ENCODE data around the gene TSEN2. TPM values are rescaled to one million over a fixed set of nuclear protein-coding genes. Genes with fewer than 3 reads are reported as not detected.
A peak's percentile ranks its signal among the peaks of the same experiment; 100 is the strongest.

The TSEN2 gene
- polyA plus RNA-seq, 10 donors: 7.6 to 15.4 (median 11.0) TPM

DNA sequence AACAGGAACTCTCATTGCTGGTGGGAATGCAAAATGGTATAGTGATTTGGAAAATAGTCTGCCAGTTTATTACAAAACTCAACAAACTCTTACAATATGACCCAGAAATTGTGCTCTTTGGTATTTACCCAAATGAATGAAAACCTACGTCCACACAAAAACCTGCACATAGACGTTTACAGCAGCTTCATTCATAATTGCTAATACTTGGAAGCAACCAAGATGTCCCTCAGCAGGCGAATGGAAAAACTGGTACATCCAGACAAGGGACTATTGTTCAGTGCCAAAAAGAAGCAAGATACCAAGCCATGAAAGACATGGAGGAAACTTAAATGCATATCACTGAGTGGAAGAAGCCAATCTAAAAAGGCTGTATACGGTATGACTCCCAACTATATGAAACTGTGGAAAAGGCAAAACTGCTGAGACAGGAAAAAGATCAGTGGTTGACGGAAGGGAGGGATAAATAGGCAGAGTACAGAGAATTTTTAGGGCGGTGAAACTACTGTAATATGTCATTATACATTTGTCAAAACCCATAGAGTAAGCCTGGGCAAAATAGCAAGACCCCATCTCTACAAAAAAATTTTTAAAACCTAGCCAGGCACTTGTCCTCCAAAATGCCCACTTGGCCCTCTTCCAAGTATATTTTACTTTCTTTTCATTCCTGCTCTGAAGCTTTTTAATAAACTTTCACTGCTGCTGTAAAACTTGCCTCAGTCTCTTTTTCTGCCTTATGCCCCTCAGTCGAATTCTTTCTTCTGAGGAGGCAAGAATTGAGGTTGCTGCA, 65.9 kb downstream of the TSEN2 start:
- no peak for DNase-seq

DNA sequence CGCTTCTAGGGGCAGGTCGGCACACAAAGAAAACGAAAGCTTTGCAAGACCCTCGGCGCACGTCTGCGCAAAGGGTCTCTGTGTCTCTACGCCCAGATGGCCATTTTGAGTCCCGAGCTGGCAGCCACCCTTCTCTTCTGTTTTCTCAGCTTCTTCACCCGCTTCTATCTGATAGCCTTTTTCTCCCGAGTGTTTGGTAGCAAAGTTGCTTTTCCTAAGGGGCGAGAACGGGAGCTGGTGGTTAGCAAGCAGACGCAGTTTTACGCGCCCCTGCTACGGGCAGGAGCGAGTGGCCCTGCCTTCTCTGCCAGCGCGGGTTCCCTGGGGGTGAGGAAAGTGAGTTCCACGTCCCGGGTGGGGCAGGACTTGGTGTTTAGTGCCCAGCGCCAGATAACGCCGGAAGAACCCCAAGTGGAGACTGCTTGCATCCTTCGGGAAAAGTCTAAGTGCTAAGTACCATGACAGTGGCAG, 69.7 kb downstream of the TSEN2 start:
- peak; percentile 24 to 68 (median 27) for DNase-seq

DNA sequence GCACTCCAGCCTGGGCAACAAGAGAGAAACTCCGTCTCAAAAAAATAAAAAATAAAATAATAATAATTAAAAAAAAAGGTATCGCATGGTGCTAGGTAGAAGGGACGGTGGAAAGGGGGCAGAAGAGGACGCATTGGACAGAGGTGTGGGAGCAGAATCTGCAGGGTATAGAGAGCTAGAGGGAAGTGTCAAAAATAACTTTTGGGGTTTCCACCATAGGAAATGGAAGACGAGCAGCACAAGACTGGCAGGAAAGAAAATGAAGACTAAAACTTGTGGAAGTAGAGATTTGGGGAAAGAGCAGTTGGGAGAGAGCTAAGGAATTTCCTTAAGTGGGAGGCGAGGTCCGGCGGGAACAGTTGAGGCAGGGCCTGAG, 72.0 kb downstream of the TSEN2 start:
- no peak for DNase-seq

DNA sequence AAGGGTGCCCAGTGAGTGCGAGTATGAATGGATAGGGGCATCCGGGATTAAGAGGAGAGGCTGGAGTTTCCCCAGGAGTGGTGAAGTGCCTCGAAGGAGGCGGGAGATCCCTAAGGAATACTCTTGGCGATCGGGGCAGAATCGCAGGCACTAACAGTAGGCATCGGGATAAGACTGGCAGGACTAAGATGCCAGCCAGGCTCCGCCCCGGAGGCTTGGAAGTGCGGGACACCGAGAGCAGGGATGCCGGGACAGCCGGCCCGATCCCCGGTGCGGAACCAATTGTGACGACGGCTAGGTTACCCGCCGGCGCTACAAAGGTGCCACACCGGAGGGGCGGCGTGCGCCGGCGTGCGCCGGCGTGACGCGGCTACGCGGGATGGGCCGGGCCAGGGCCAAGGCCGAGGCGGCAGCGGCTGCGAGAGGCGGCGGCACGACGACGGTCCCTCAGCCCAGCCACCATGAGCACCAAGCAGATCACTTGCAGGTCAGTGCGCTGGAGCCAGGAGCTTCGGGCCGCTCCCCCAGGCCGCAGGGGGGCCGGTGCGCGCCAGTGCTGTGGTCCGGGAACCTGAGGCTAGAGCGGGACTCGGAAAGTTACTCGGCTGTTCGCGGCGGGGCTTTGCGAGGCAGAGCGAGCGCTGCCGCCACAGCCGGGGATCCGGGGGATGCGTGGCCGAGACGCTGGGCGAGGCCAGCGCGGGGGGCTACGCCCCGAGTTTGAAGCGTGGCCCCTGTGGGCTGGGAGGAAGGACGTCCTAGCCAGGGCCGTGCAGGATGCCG, 72.6 kb downstream of the TSEN2 start, which contains the start of gene MKRN2:
Gene MKRN2 (plus strand): TSS at position 398 of the 783 bp plus-strand sequence. CDS start 64 bp downstream, at position 462.
- DNase-seq: peak; percentile 88 to 97 (median 93)

DNA sequence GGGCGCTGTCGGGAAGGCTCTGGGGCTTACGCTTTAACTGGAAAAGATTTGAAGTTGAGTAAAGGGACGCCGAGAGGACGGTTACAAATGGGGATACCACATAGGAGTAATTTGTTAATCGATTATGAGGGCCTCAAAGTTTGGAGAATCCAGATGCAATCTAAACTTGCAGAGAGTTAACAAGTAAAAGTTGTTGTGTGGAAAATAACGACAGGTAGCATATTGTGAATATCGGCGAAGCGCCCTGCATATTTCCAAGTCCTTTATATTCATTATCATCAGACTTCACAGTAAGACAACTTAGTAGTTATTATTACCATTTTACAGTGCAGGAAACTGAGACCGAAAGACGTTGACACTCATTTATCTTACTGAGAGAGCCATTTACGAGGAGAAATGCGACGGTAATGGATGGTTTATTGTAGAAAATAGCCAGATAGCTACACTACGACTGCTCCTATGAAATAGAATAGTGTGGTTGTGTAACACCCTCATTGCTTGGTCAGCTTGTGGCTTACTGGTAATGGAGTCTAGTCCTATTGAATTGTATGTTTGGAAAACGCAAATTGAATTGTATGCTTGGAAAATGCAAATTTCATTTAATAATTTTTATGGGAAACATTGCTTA, 73.3 kb downstream of the TSEN2 start:
- DNase-seq: peak in 1 of 3 donors; percentile 15

DNA sequence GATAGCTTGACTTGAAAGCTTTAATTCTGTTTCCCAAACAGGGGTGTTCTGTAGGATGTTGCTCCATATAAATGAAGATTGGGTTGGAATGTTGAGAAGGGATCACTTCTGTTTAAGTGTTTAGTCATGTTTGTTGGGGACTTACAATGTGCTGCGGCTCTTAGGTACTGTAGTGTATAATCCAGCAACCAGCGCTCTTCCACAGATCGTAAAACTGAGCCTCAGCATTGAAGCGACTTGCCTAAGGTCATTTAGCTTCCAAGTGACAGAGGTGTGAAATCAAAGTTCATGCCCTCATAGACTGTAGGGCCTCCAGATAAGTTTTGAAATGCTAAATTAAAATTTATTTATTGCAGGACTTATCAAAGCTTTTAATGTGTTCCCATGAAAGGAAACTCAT, 74.4 kb downstream of the TSEN2 start:
- DNase-seq: no peak

DNA sequence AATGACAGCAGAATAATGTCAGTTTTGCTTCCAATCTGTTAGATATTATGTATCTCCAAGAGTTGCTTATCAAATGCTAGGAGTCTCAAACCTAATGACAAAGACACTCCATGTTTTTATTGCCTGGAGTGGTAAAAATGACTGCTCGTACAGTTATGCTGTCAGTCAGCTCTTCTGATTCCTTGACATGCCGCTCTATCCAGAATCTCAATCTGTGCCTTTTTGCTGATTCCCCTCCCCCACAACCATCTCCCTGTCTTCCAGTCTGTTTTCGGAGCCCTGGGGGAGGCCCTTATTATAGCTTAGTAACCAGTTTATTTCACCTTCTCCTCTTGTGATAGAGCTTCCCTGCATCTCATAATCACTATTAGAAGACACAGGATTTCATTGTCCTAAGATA, 75.2 kb downstream of the TSEN2 start:
- no peak for DNase-seq

DNA sequence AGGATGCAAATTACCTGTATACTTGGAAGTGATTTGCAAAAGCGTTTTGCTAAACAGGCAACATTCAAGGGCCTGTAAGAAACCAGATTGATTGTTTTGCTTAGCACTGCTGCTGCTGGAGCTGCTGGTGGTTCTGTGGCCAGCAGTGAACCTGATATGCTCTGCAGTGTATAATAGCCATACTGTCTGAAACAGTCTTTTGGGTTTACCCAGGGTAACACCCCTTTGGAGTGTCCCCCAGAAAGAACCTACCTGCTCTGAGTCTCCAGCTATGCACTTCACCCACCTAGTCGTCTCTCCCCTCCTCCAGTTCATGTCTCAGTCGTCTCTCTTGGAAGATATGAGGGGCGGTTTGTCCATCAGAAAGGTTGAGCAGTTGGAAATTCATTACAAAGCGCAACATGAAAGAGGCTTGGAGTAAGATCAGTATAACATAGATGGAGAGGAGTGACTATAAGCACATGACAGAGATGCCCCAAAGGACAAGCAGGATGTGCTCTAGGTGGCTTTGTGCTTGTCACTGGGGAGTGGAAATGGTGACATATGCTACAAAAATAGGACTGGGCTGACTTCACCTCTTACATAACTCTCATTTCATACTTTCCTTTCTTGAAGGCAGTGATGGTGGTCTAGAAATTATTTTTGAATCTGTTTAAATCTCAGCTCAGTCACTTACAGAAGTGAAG, 76.4 kb downstream of the TSEN2 start:
- no peak for DNase-seq

DNA sequence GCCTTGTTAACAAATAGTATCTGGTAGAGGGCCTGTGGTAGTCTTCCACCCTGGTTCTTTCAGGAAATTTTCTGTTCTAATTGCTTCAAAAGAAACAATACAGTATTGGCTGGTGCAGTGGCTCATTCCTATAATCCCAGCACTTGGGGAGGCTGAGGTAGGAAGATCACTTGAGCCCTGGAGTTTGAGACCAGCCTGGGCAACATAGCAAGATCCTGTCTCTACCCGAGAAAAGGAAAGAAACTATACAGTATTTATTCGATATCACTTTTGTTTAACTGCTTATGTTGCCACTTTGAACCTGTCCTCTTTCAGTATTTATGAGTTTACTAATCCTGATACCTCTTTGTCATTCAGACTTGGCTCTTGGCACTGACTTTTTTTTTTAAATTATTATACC, 77.1 kb downstream of the TSEN2 start:
- DNase-seq: no peak

DNA sequence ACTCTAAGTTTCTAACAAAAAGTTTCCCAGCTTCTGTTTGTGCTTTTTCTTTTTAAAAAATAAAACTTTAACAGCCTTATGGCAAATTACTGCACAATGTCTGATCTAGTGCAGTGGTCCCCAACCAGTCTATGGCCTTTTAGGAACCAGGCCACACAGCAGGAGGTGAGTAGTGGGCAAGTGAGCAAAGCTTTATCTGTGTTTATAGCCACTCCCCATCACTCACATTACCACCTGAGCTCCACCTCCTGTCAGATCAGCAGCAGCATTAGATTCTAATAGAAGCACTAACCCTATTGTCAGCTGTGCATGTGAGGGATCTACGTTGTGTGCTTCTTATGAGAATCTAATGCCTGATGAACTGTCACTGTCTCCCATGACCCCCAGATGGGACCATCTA, 78.2 kb downstream of the TSEN2 start:
- no peak for DNase-seq

DNA sequence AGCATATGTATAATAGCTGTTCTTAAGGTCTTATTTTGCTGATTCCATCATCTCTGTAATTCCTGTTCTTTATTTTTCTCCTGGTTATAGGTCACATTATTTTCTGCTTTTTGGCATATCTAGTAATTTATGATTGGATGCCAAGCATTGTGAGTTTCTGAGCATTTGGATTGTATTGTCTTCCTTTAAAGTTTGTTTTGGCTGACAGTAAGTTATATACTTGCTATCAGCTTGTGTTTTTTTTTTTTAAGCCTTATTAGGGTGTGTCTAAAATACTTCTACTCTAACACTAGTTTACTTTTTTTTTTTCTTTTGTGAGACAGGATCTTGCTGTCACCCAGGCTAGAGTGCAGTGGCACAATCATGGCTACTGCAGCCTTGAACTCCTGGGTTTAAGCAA, 82.7 kb downstream of the TSEN2 start:
- DNase-seq: no peak

DNA sequence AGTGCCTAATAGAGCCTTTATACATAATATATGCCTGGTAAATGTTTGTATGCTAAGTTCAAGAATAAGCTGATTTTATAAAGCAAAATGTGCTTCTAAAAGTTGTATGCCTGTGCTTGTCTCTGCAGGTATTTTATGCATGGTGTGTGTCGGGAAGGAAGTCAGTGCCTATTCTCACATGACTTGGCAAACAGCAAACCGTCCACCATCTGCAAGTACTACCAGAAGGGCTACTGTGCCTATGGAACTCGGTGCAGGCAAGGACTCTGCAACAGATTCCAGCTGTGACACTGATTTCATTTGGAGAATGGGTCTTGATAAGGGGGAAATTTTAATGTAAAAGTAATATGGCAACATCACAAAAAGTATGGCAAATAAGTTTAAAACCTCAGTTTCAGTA, 84.5 kb downstream of the TSEN2 start:
- DNase-seq: no peak

DNA sequence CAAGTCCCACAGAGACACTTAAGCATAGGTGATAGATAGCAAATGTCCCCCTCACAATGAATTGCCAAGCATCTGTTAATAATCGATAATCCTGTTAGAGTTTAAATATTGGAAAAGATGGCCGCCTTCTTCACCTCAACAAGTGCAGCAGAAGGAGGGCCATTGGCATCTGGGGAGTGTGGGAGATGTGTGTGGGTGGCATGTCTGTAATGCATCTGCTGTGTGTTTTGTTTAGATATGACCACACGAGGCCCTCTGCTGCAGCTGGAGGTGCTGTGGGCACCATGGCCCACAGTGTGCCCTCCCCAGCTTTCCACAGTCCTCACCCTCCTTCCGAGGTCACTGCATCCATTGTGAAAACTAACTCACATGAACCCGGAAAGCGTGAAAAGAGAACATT, 85.6 kb downstream of the TSEN2 start:
- DNase-seq: no peak

DNA sequence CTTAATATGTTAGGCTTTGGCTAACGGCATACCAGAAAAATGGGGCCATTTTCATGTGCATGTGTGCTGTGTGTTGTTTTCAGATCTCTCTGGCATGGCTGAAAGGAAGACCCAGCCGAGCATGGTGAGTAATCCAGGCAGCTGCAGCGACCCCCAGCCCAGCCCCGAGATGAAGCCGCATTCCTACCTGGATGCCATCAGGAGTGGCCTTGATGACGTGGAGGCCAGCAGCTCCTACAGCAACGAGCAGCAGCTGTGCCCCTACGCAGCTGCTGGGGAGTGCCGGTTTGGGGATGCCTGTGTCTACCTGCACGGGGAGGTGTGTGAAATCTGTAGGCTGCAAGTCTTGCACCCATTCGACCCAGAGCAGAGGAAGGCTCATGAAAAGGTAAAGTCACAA, 87.7 kb downstream of the TSEN2 start:
- DNase-seq: no peak

DNA sequence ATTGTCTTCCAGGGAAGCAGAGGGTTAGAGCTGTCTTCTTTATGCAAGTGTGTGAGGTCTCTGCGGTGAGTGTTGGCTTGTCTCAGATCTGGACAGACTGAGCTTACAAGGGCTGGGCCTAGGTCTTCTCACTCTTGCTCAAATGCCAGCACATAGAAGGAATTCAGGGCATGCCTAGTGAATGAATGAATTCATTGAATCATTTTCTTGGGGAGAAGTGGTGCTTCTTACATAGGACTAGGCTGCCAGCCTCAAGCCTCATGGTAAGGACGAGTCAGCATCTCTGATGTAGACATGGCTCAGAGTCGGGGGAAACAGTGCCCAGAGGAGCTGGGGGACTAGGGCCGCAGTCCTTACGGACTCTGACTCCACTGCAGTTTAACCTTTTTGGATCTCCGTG, 89.9 kb downstream of the TSEN2 start:
- no peak for DNase-seq

DNA sequence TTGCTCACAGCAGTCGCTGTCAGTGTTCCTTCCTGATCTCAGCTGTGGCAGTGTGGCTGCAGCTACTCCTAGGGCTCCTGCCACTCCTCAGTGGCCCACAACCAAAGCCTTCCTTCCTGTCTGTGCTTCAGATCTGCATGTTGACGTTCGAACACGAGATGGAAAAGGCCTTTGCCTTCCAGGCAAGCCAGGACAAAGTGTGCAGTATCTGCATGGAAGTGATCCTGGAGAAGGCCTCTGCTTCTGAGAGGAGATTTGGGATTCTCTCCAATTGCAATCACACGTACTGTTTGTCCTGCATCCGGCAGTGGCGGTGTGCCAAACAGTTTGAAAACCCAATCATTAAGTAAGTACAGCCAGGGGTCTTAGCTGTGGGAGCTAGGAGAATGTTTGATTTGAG, 90.4 kb downstream of the TSEN2 start:
- DNase-seq: no peak

DNA sequence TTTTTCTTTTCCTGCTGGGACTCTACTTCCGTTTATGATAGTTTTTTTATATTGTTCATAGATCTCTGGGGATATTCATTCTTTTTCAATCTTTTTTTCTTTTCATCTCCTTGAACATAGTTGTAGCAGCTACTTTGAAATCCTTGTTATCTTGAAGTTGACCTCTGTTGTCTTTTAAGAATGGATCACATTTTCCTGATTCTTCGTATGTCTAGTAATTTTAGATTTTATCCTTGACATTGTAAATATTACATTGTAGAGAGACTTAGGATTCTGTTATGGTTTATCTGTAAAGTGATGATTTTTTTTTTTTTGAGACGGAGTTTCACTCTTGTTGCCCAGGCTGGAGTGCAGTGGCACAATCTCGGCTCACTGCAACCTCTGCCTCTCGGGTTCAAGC, 93.1 kb downstream of the TSEN2 start:
- no peak for DNase-seq

DNA sequence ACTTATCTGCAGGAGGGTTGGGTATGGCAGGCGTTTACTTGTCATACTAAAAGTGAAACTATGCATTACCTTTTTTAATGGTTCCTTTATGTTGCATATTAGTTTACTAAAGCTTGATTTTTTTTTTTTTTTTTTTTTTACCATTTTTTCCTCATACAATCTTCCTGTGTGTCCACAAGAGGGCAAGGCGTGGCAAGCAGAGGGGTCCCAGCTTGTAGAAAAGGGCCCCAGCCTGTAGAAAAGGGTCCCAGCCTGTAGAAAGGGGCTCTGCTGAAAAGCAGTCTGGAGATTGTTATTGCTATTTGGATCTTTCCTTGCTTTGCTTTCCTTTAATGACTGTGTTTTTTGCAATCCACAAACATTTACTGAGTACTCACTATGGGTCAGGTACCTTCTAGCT, 94.5 kb downstream of the TSEN2 start:
- DNase-seq: no peak

DNA sequence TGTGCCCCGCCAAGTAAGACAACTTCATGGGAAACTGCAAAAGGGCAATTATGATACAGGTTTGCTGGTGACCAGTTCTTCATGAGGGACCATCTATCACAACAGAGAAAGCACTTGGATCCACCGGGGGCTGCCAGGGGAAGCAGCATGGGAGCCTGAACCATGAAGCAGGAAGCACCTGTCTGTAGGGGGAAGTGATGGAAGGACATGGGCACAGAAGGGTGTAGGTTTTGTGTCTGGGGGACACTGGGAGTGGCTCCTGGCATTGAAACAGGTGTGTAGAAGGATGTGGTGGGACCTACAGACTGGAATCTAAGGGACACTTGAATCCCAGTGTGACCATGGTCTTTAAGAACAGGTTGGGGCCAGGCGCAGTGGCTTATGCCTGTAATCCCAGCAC, 95.2 kb downstream of the TSEN2 start:
- DNase-seq: no peak

DNA sequence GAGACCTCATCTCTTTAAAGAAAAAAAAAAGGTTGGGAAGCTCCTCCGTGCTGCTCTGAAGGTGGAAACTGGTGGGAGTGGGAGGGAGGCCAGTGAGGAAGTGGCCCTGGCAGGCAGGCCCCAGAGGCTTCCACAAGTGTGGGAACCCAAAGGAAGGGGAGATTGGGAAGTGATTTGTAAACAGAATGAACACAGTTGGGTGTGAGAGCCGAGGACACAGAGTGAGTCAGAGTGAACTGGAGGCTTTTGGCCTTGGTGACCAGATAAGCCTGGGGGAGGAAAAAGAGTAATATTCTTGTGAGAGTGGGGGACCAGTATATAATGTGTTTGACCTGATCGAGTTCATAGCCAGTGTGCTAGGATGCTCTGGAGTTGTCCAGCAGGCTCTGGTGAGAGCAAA, 95.6 kb downstream of the TSEN2 start:
- DNase-seq: no peak

DNA sequence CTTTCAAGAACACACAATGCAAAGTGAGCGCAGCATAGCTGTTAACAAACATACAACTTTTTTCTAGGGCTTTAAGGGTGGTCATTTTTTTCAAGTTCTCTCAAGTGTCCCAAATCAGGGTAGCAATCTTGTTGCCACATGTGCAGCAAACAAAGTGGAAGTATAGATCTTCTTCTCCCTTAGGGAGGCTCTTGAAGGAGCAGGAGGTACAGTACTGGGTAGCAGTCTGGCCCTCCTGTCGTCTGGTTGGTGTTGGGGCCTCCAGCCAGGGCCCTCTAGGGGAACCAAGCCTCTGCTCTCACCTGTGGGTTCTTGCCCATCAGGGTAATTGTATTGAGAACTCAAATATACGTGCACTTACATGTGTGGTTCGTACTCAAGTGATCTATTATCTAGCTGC, 98.5 kb downstream of the TSEN2 start:
- DNase-seq: no peak
